ENCODE measurements around the gene GDAP1L1. TPM values are rescaled to one million over a fixed set of nuclear protein-coding genes. Genes with fewer than 3 reads are reported as not detected.

GDAP1L1 gene
- polyA plus RNA-seq, 2 of the 4 experiments (the other 2 are of a cell fraction) = 0.06 to 0.13 TPM

DNA sequence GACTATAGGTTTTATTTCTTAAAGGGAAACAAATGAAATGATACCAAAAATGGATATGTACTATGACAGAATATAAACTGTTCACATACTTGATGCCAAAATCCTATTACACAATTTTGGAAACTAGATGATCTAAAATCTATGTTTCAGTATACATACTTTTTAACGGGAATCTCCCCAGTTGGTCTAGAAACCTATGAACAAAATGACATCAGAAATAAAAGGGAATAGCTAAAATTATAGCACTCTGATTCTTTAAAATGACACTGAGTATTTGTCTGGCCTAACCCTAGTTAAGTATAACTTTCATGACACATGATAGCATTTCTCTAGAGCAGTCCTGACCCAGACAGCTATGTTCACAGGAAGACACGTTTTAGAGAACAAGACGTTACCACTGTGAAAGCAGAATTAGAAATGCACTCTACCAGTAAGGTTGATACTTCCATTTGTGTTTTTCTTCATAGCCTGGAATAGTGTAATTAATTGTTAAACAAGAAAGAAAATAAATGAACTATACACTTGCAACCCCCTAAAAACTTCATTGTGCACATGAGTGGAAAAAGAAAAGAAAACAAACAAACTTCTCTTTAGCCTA lies 39.9 kb upstream of the GDAP1L1 start:
- CTCF ChIA-PET = interaction anchor here (0.6 to 1.6 kb wide), 4 partner anchors 8 to 476 kb away, joined by 3 to 5 read pairs (median 3); no protein-coding TSS in a partner anchor
- FAIRE-seq (no peak), DNase-seq (ENCODE audit: low read depth in 1 of 2, low spot score in 1 of 2) (no peak), ATAC-seq (no peak)
- peak overlapping the region; percentile 1; the same call in 1 of the 3 replicates for H3K4me3 ChIP-seq
- H3K9me3 ChIP-seq = no peaks in the 10 kb centered on the region
- TF ChIP-seq BCL3 (IDR thresholded peaks at IDR 0.05) (no peak), RNF2 (IDR thresholded peaks at IDR 0.05; ENCODE audit: borderline replicate concordance, low read depth) (no peak), FOXS1 (CRISPR knock-in tag; IDR thresholded peaks at IDR 0.05) (no peak), TP53 (CRISPR knock-in tag; IDR thresholded peaks at IDR 0.05) (no peak)
- H3K27ac ChIP-seq = peak overlapping the region; percentile 66 to 74; a peak in 5 of 6 replicates
- WGBS (ENCODE audit: missing lambda C conversion rate) = 20% methylated on average over 3 of the region's 3 CpGs
- H3K4me1 ChIP-seq = peaks cover 63% of the 10 kb centered on the region
- H3K4me2 ChIP-seq = peak overlapping the region; percentile 94
- POLR2A ChIA-PET = interaction anchor here (1.1 kb wide), 1 partner anchor 11 kb away, joined by 4 read pairs; no protein-coding TSS in a partner anchor

DNA sequence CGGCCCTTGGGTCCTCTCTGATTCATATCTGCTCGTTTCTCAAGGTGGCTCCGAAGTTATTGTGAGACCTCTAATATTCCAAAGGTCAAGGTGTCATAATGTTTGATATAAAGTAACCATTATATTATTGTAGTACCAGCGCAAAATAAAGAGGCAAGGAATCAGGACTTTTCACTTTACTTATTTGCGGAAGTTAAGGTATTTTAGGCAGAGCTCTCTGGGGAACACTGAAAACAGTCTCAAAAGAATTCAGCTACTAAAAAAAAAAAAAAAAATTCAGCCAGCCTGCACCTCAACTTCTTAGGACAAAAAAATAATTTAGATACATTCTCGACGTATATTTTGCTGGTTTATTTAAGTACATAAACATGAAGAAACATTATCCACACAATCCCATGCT lies 38.9 kb upstream of the GDAP1L1 start:
- CTCF ChIA-PET = interaction anchor here (0.6 to 2.0 kb wide), 6 partner anchors 10 to 254 kb away, joined by 3 to 9 read pairs (median 5); no protein-coding TSS in a partner anchor
- no peak for ATAC-seq

More for the DNA sequence above, 38.9 kb upstream of the GDAP1L1 start:
- FAIRE-seq (no peak), DNase-seq (ENCODE audit: low read depth in 1 of 2, low spot score in 1 of 2) (no peak)
- TF ChIP-seq EHF (CRISPR knock-in tag; IDR thresholded peaks at IDR 0.05) = no peak
- TF ChIP-seq ZSCAN20 (CRISPR knock-in tag; IDR thresholded peaks at IDR 0.05) = no peak
- no peak for TF ChIP-seq ZC3H11A (IDR thresholded peaks at IDR 0.05)
- no peak for TF ChIP-seq RARB (CRISPR knock-in tag; IDR thresholded peaks at IDR 0.05)
- no peak for TF ChIP-seq POLR2A (IDR thresholded peaks at IDR 0.05; ENCODE audit: low read length)
- no peak for TF ChIP-seq TFCP2L1 (CRISPR knock-in tag; IDR thresholded peaks at IDR 0.05)
- TF ChIP-seq ESRRA (IDR thresholded peaks at IDR 0.05; ENCODE audit: borderline replicate concordance, low read length) = no peak
- TF ChIP-seq JUN (IDR thresholded peaks at IDR 0.05) = no peak
- no peak for TF ChIP-seq ZNF302 (CRISPR knock-in tag; IDR thresholded peaks at IDR 0.05)
- TF ChIP-seq NR3C1 (IDR thresholded peaks at IDR 0.05) = no peak
- no peak for TF ChIP-seq BHLHE40 (IDR thresholded peaks at IDR 0.05; ENCODE audit: low read depth, low read length)
- TF ChIP-seq, protein P1, sequence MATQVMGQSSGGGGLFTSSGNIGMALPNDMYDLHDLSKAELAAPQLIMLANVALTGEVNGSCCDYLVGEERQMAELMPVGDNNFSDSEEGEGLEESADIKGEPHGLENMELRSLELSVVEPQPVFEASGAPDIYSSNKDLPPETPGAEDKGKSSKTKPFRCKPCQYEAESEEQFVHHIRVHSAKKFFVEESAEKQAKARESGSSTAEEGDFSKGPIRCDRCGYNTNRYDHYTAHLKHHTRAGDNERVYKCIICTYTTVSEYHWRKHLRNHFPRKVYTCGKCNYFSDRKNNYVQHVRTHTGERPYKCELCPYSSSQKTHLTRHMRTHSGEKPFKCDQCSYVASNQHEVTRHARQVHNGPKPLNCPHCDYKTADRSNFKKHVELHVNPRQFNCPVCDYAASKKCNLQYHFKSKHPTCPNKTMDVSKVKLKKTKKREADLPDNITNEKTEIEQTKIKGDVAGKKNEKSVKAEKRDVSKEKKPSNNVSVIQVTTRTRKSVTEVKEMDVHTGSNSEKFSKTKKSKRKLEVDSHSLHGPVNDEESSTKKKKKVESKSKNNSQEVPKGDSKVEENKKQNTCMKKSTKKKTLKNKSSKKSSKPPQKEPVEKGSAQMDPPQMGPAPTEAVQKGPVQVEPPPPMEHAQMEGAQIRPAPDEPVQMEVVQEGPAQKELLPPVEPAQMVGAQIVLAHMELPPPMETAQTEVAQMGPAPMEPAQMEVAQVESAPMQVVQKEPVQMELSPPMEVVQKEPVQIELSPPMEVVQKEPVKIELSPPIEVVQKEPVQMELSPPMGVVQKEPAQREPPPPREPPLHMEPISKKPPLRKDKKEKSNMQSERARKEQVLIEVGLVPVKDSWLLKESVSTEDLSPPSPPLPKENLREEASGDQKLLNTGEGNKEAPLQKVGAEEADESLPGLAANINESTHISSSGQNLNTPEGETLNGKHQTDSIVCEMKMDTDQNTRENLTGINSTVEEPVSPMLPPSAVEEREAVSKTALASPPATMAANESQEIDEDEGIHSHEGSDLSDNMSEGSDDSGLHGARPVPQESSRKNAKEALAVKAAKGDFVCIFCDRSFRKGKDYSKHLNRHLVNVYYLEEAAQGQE (IDR thresholded peaks at IDR 0.05) = no peak
- TF ChIP-seq, protein P2, sequence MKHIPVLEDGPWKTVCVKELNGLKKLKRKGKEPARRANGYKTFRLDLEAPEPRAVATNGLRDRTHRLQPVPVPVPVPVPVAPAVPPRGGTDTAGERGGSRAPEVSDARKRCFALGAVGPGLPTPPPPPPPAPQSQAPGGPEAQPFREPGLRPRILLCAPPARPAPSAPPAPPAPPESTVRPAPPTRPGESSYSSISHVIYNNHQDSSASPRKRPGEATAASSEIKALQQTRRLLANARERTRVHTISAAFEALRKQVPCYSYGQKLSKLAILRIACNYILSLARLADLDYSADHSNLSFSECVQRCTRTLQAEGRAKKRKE (CRISPR knock-in tag; IDR thresholded peaks at IDR 0.05; ENCODE audit: low read depth) = no peak
- TF ChIP-seq E2F6 (IDR thresholded peaks at IDR 0.05; ENCODE audit: borderline replicate concordance, low read depth) = no peak
- TF ChIP-seq CHD2 (IDR thresholded peaks at IDR 0.05; ENCODE audit: low read length, partially characterized antibody) = no peak
- TF ChIP-seq NPAS2 (CRISPR knock-in tag; IDR thresholded peaks at IDR 0.05; ENCODE audit: borderline replicate concordance) = no peak
- no peak for TF ChIP-seq USF2 (IDR thresholded peaks at IDR 0.05)
- no peak for TF ChIP-seq FOSB (CRISPR knock-in tag; IDR thresholded peaks at IDR 0.05)
- no peak for TF ChIP-seq EP300 (IDR thresholded peaks at IDR 0.05)
- no peak for TF ChIP-seq KDM5A (IDR thresholded peaks at IDR 0.05)
- POLR2A ChIA-PET = interaction anchor here (0.6 kb wide), 1 partner anchor 395 kb away, joined by 3 read pairs; no protein-coding TSS in a partner anchor
- H3K9me3 ChIP-seq = no peaks in the 10 kb centered on the region
- peaks cover 58% of the 10 kb centered on the region for H3K4me1 ChIP-seq
- H3K4me3 ChIP-seq = peak overlapping the region; percentile 64
- H3K4me2 ChIP-seq = peak overlapping the region; percentile 94
- H3K27ac ChIP-seq = peak overlapping the region; percentile 74 to 98
- WGBS (ENCODE audit: missing lambda C conversion rate) = 21% methylated on average over 7 of the region's 7 CpGs
